ENCODE results near the gene SLCO1B1. TPM values are rescaled to one million over a fixed set of nuclear protein-coding genes. Genes with fewer than 3 reads are reported as not detected.

SLCO1B1 gene
- total and polyA plus RNA-seq, 10 of the 15 experiments (the other 5 are each of a cell fraction or from before 2014, with no cell fraction given) = 0.15 TPM; not detected in 9

- no peak overlapping the region for H3K27ac ChIP-seq (ENCODE audit: control insufficient read depth, insufficient read depth)
- ChIA-PET CTCF (no interaction called here), POLR2A (no interaction called here), SMC1A (ENCODE audit: uncharacterized antibody, unreplicated experiment) (interaction anchor here (0.7 kb wide), 1 partner anchor 483 kb away, joined by 3 read pairs; no protein-coding TSS in a partner anchor), RAD21 (ENCODE audit: unreplicated experiment) (no interaction called here)
- H3K4me1 ChIP-seq (ENCODE audit: control insufficient read depth, insufficient read depth, low read length) = no peaks in the 10 kb centered on the region
- no peaks in the 10 kb centered on the region for H3K27me3 ChIP-seq (replicated peaks in 1 of 2; ENCODE audit: control insufficient read depth in 2 of 2, insufficient read depth in 2 of 2, low read length in 1 of 2)
- DNase-seq (ENCODE audit: low read depth, low spot score) (no peak), ATAC-seq (no peak), FAIRE-seq (no peak)
- H3K4me2 ChIP-seq (ENCODE audit: control insufficient read depth, insufficient read depth) = no peak overlapping the region
- 38% methylated on average over 4 of the region's 4 CpGs for WGBS (ENCODE audit: insufficient coverage, insufficient replicate concordance, low lambda C conversion rate, missing lambda C conversion rate)
- no peak overlapping the region for H3K4me3 ChIP-seq
- BruUV-seq (replicated peaks) = no TSS peak
- H4K20me1 ChIP-seq (ENCODE audit: control insufficient read depth, insufficient read depth) = no peaks in the 10 kb centered on the region
- TF ChIP-seq IKZF2 (IDR thresholded peaks at IDR 0.05) (no peak), SUZ12 (IDR thresholded peaks at IDR 0.05; ENCODE audit: unreplicated experiment) (no peak), ZSCAN29 (IDR thresholded peaks at IDR 0.05) (no peak), POLR2A (IDR thresholded peaks at IDR 0.05; ENCODE audit: low read depth, low read length) (no peak), MEF2A (IDR thresholded peaks at IDR 0.05; ENCODE audit: insufficient read depth, low read depth, low read length) (no peak), NFIC (IDR thresholded peaks at IDR 0.05; ENCODE audit: low read depth, low read length) (no peak), RELB (IDR thresholded peaks at IDR 0.05; ENCODE audit: low read depth) (no peak), POLR2AphosphoS5 (IDR thresholded peaks at IDR 0.05; ENCODE audit: low read length) (no peak), SRF (IDR thresholded peaks at IDR 0.05; ENCODE audit: low read depth in 2 of 2, low read length in 2 of 2) (no peak)
- TF ChIP-seq, protein P1, sequence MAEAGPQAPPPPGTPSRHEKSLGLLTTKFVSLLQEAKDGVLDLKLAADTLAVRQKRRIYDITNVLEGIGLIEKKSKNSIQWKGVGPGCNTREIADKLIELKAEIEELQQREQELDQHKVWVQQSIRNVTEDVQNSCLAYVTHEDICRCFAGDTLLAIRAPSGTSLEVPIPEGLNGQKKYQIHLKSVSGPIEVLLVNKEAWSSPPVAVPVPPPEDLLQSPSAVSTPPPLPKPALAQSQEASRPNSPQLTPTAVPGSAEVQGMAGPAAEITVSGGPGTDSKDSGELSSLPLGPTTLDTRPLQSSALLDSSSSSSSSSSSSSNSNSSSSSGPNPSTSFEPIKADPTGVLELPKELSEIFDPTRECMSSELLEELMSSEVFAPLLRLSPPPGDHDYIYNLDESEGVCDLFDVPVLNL (IDR thresholded peaks at IDR 0.05; ENCODE audit: low read depth, low read length) = no peak
- TF ChIP-seq, protein P2, sequence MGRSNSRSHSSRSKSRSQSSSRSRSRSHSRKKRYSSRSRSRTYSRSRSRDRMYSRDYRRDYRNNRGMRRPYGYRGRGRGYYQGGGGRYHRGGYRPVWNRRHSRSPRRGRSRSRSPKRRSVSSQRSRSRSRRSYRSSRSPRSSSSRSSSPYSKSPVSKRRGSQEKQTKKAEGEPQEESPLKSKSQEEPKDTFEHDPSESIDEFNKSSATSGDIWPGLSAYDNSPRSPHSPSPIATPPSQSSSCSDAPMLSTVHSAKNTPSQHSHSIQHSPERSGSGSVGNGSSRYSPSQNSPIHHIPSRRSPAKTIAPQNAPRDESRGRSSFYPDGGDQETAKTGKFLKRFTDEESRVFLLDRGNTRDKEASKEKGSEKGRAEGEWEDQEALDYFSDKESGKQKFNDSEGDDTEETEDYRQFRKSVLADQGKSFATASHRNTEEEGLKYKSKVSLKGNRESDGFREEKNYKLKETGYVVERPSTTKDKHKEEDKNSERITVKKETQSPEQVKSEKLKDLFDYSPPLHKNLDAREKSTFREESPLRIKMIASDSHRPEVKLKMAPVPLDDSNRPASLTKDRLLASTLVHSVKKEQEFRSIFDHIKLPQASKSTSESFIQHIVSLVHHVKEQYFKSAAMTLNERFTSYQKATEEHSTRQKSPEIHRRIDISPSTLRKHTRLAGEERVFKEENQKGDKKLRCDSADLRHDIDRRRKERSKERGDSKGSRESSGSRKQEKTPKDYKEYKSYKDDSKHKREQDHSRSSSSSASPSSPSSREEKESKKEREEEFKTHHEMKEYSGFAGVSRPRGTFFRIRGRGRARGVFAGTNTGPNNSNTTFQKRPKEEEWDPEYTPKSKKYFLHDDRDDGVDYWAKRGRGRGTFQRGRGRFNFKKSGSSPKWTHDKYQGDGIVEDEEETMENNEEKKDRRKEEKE (IDR thresholded peaks at IDR 0.05) = no peak
- in situ Hi-C loops (cut with MboI) (no loop called here), intact Hi-C loops (cut with micrococcal nuclease; ENCODE audit: unreplicated experiment) (no loop called here)
- H3K36me3 ChIP-seq (ENCODE audit: control insufficient read depth in 2 of 2, insufficient read depth in 2 of 2, low read length in 1 of 2) = no peaks in the 10 kb centered on the region
- H3K9me3 ChIP-seq (replicated peaks; ENCODE audit: control insufficient read depth, insufficient read depth, low read length) = no peaks in the 10 kb centered on the region
- no peak overlapping the region for H2AFZ ChIP-seq (ENCODE audit: control insufficient read depth, low read depth, low read length)
- H3K79me2 ChIP-seq (ENCODE audit: control insufficient read depth, insufficient read depth, low read length) = no peaks in the 10 kb centered on the region
- H3K9ac ChIP-seq (ENCODE audit: control insufficient read depth, insufficient read depth, low read length) = no peak overlapping the region
These were observed 19.3 kb upstream of the SLCO1B1 start for GRCh38 chr12:21111732-21112131.

Measured in GM12878 (cell line).